ENCODE measurements around the gene CDC42SE1.

The CDC42SE1 gene

DNA sequence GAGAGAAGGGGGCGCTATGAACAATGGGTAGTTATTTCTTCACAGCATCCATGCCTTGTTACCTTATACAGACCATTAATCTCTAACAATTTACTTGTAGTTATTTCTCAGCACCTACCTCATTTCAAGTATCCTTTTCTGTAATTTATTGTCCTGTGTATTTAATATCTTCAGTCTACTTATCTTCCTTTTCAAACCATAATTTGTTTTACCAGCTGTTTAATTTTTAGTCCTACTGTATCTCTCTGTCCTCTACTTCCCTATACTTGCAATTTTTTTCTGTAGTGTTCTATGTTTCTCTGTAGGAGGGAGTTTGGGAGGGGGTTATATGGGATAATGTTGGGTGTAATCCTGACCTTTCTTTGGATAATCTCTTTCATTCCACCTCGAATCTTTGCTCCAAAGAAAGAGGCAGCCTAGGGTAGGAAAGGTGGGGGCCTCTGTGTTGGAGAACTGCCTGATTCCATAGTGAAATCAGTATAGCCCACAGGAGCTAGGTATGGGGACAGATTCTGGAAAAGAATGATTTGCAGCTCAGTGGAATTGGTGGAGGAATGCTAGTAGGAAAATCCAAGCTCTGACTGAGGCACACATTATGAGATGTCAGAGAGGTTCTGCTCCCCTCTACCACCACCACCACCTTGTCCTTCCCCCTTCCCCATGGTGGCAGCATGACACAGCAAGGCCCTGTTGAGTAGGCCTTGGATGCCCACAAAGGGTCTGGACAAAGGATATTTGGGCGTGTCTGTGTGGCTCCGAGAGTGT is 1.4 kb upstream of the CDC42SE1 start:
- H3K36me3 ChIP-seq (ENCODE audit: control insufficient read depth, insufficient read depth, low read length): no peaks in the 10 kb centered on the region
- H2AFZ ChIP-seq: peak overlapping the region; percentile 83
- H3K9ac ChIP-seq: no peak overlapping the region
- peaks cover 15% of the 10 kb centered on the region for H3K4me1 ChIP-seq
- TF ChIP-seq, protein P1, sequence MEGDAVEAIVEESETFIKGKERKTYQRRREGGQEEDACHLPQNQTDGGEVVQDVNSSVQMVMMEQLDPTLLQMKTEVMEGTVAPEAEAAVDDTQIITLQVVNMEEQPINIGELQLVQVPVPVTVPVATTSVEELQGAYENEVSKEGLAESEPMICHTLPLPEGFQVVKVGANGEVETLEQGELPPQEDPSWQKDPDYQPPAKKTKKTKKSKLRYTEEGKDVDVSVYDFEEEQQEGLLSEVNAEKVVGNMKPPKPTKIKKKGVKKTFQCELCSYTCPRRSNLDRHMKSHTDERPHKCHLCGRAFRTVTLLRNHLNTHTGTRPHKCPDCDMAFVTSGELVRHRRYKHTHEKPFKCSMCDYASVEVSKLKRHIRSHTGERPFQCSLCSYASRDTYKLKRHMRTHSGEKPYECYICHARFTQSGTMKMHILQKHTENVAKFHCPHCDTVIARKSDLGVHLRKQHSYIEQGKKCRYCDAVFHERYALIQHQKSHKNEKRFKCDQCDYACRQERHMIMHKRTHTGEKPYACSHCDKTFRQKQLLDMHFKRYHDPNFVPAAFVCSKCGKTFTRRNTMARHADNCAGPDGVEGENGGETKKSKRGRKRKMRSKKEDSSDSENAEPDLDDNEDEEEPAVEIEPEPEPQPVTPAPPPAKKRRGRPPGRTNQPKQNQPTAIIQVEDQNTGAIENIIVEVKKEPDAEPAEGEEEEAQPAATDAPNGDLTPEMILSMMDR (IDR thresholded peaks at IDR 0.05): no peak
- peak overlapping the region; percentile 98 for H3K27ac ChIP-seq
- H3K27me3 ChIP-seq (ENCODE audit: control insufficient read depth, insufficient read depth, low read length): no peaks in the 10 kb centered on the region
- H3K4me3 ChIP-seq (ENCODE audit: low read depth, low read length): peak overlapping the region; percentile 100
- peak overlapping the region; percentile 96 for H3K4me2 ChIP-seq (ENCODE audit: low read length)
- H3K79me2 ChIP-seq: peaks cover 17% of the 10 kb centered on the region
- H3K9me3 ChIP-seq (ENCODE audit: control insufficient read depth, low read length): no peaks in the 10 kb centered on the region

DNA sequence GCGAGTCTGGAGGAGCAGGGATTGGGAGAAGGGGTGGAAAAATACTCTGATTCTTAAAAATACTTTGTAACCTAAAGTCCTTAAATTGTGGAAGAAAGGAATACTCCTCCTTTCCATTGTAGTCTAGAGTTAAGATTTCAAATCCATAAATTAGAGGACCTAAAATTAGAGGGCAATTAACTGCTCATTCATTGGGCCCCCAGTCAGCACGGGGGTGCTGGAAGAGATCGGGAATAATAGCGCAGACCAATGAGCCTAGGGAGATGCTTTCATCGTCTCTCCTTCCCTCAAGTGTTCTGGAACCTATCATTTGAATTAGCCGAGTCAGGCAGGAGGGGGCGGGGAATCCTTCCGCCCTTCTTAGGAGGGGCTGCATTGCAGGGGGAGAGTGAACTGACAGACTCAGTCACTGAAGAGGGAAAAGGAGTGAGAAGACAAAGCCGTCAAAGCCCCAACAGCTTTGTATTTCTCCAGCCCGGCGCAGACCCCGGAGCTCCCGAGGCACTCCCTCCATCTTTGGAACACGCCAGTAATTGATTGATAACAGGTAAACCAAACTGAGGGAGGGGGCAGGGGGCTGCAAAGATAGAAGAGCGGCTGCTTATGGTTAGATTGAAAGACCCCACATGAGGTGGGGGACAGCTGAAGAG is 710 bp upstream of the CDC42SE1 start, which contains the start of gene MLLT11:
MLLT11 (plus strand) TSS at position 391 of the 650 bp plus-strand sequence. CDS start 6,828 bp downstream, outside the sequence.
- Histone ChIP-seq H3K4me1 (peaks cover 20% of the 10 kb centered on the region), H2AFZ (peak within 1 kb of the TSS; percentile 83), H3K27ac (peak within 1 kb of the TSS; percentile 98), H3K9me3 (ENCODE audit: control insufficient read depth, low read length) (no peaks in the 10 kb centered on the region), H3K79me2 (peaks cover 18% of the 10 kb centered on the region), H3K4me2 (ENCODE audit: low read length) (peak within 1 kb of the TSS; percentile 96), H3K27me3 (ENCODE audit: control insufficient read depth, insufficient read depth, low read length) (no peaks in the 10 kb centered on the region), H3K4me3 (ENCODE audit: low read depth, low read length) (peak within 1 kb of the TSS; percentile 100), H3K36me3 (ENCODE audit: control insufficient read depth, insufficient read depth, low read length) (no peaks in the 10 kb centered on the region), H3K9ac (peak within 1 kb of the TSS; percentile 84)
- TF ChIP-seq, protein P1 (IDR thresholded peaks at IDR 0.05): no peak

DNA sequence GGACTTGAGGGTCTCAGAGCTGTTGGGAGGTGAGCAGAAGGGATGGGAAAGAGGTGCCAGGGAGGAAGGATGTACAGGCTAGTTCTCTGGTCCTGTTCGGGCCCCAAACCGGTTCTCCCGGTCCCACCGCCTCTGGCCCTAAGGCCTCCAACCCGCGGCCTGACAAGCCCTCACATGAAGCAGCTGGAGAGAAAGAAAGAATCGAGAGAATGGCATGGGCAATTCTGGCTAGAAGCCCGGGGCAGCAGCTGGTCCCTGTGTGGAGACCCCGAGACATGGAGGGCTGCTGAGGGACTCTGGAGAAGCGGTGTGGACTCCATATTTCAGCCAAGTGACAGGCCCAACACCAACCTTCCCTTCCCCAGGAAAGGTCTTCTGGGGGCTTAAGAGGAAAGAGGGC is 730 bp downstream of the CDC42SE1 start:
- no peaks in the 10 kb centered on the region for H3K9me3 ChIP-seq (ENCODE audit: control insufficient read depth, low read length)
- no peak overlapping the region for H2AFZ ChIP-seq
- H3K4me1 ChIP-seq: peaks cover 22% of the 10 kb centered on the region
- no peaks in the 10 kb centered on the region for H3K27me3 ChIP-seq (ENCODE audit: control insufficient read depth, insufficient read depth, low read length)
- peak overlapping the region; percentile 100 for H3K4me3 ChIP-seq (ENCODE audit: low read depth, low read length)
- peak overlapping the region; percentile 96 for H3K4me2 ChIP-seq (ENCODE audit: low read length)
- peak overlapping the region; percentile 98 for H3K27ac ChIP-seq
- H3K9ac ChIP-seq: peak overlapping the region; percentile 84
- TF ChIP-seq, protein P1 (IDR thresholded peaks at IDR 0.05): no peak
- no peaks in the 10 kb centered on the region for H3K36me3 ChIP-seq (ENCODE audit: control insufficient read depth, insufficient read depth, low read length)
- peaks cover 20% of the 10 kb centered on the region for H3K79me2 ChIP-seq

DNA sequence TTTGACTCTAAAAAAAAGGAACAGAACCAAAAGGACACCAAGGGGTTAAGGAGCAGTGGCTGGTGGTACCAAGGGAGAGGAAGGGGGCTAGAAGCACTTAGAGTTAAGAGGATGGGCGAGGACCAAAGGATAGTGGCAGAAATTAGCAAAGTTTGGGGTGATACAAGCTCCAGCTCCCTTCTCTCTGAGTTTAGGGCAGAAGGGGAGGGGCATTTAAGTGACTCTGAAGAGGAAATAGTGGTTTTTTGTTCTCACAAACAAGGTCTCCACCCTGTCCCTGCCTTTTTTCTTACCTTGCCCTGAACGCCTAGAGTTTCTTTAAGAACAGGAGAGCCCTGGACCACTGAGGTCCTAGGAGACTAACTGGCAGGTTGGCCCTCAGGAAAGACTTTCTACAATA is 3.3 kb downstream of the CDC42SE1 start:
- peaks cover 20% of the 10 kb centered on the region for H3K4me1 ChIP-seq
- H3K4me3 ChIP-seq (ENCODE audit: low read depth, low read length): peak overlapping the region; percentile 100

More for the DNA sequence above, 3.3 kb downstream of the CDC42SE1 start:
- H3K79me2 ChIP-seq: peaks cover 20% of the 10 kb centered on the region
- H3K27ac ChIP-seq: peak overlapping the region; percentile 98
- H2AFZ ChIP-seq: no peak overlapping the region
- H3K36me3 ChIP-seq (ENCODE audit: control insufficient read depth, insufficient read depth, low read length): no peaks in the 10 kb centered on the region
- H3K27me3 ChIP-seq (ENCODE audit: control insufficient read depth, insufficient read depth, low read length): no peaks in the 10 kb centered on the region
- TF ChIP-seq, protein P1 (IDR thresholded peaks at IDR 0.05): no peak
- peak overlapping the region; percentile 96 for H3K4me2 ChIP-seq (ENCODE audit: low read length)
- no peaks in the 10 kb centered on the region for H3K9me3 ChIP-seq (ENCODE audit: control insufficient read depth, low read length)
- no peak overlapping the region for H3K9ac ChIP-seq
